ENCODE results near the gene OR51A2.
"Not testable (repeated sequence)": the region's sequence is repeated elsewhere in the genome, so short reads cannot be mapped to it uniquely, and the experiment has no call there.

OR51A2 gene

GRCh38 chr11:4955613-4956012 lies at the start of gene OR51A2:
OR51A2 (minus strand) TSS chr11:4955713; CDS start chr11:4955713, 0 bp downstream.
- not testable (repeated sequence) for H3K4me3 ChIP-seq (replicated peaks in 1 of 2; ENCODE audit: low read depth in 2 of 2, low read length in 2 of 2); DNase-seq (ENCODE audit: low read depth in 2 of 2)

GRCh38 chr11:5004424-5005274 lies 49.1 kb upstream of the OR51A2 start:
- peak; percentile 78 for DNase-seq (ENCODE audit: low read depth in 2 of 2)
- no peak overlapping the region for H3K4me3 ChIP-seq (replicated peaks in 1 of 2; ENCODE audit: low read depth in 2 of 2, low read length in 2 of 2)
- TF ChIP-seq CTCF (IDR thresholded peaks at IDR 0.05; ENCODE audit: low read depth, low read length): peak; percentile 62

- DNase-seq (ENCODE audit: low read depth in 2 of 2): no peak
- no peak within 1 kb of the TSS for H3K4me3 ChIP-seq (replicated peaks in 1 of 2; ENCODE audit: low read depth in 2 of 2, low read length in 2 of 2)
- no peak for TF ChIP-seq CTCF (IDR thresholded peaks at IDR 0.05; ENCODE audit: low read depth, low read length)
These were observed 39.0 kb upstream of the OR51A2 start, which contains the start of gene OR51L1 for GRCh38 chr11:4994551-4994950. OR51L1 (plus strand) TSS chr11:4994851; CDS start chr11:4998983, 4,132 bp downstream.

- no peak overlapping the region for H3K4me3 ChIP-seq (replicated peaks in 1 of 2; ENCODE audit: low read depth in 2 of 2, low read length in 2 of 2)
- TF ChIP-seq CTCF (IDR thresholded peaks at IDR 0.05; ENCODE audit: low read depth, low read length): peak; percentile 37
- DNase-seq (ENCODE audit: low read depth in 2 of 2): peak; percentile 21 to 33
These were observed 35.5 kb upstream of the OR51A2 start for GRCh38 chr11:4991060-4991459.

- H3K4me3 ChIP-seq (replicated peaks in 1 of 2; ENCODE audit: low read depth in 2 of 2, low read length in 2 of 2): no peak overlapping the region
- no peak for TF ChIP-seq CTCF (IDR thresholded peaks at IDR 0.05; ENCODE audit: low read depth, low read length)
- no peak for DNase-seq (ENCODE audit: low read depth in 2 of 2)
These were observed 28.3 kb upstream of the OR51A2 start for GRCh38 chr11:4983841-4984240.

- H3K4me3 ChIP-seq (replicated peaks in 1 of 2; ENCODE audit: low read depth in 2 of 2, low read length in 2 of 2): no peak overlapping the region
- no peak for TF ChIP-seq CTCF (IDR thresholded peaks at IDR 0.05; ENCODE audit: low read depth, low read length)
- no peak for DNase-seq (ENCODE audit: low read depth in 2 of 2)
These were observed 27.2 kb upstream of the OR51A2 start for GRCh38 chr11:4982678-4983077.

GRCh38 chr11:4979036-4979435 lies 23.5 kb upstream of the OR51A2 start:
- DNase-seq (ENCODE audit: low read depth in 2 of 2): peak in 1 of 2 donors; percentile 8
- TF ChIP-seq CTCF (IDR thresholded peaks at IDR 0.05; ENCODE audit: low read depth, low read length): no peak
- no peak overlapping the region for H3K4me3 ChIP-seq (replicated peaks in 1 of 2; ENCODE audit: low read depth in 2 of 2, low read length in 2 of 2)

Data from cardiac fibroblast (primary cell).